Measurements from ENCODE around the gene ZNF44.

ZNF44 gene

GRCh38 chr19:12270854-12271253 is 23.8 kb downstream of the ZNF44 start:
- H3K4me3 ChIP-seq, result no peak overlapping the region

DNA sequence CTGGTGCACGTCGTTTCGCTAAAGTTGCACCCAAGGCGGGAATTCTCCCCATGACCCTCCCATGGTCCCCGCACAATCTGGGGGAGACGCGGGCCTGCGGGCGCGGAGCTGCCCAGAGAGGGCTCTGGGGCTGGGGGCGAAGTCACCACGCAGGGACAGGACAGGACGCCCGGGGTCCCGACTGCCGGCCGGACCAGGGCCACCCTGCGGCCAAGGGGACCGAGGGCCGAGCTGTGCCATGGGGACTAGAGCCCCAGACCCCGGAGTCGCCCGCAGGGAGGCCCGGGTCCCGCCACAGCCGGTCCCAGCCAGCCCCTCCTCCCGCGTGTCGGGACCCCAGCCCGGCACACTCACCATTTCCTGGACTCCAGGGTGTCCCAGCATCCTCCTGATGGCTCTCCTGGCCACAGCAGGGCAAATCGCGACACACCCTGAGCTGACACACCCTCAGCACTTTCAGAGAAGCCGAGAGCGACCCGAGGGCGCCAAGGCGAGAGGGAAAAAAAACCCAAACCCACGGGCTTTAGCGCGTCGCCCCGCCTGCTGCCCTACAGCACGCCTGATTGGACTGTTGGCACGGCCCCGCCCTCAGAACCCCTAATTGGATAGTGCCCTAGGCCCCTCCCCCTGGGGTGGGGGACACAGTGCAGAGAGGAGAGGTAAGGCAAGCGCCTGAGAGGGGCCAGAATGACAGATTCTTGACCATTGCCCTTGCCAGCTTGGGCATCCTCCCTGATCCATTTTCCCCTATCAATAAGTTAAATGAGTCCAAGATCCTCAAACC is 28.6 kb downstream of the ZNF44 start:
- H3K27ac ChIP-seq, result no peak overlapping the region
- no peak overlapping the region for H3K4me3 ChIP-seq

More at GRCh38 chr19:12270854-12271253, 23.8 kb downstream of the ZNF44 start:
- H3K27ac ChIP-seq, result no peak overlapping the region

- Histone ChIP-seq H3K4me3 (no peak overlapping the region), H3K27ac (no peak overlapping the region)
These were observed 33.1 kb downstream of the ZNF44 start for GRCh38 chr19:12261554-12261953.

DNA sequence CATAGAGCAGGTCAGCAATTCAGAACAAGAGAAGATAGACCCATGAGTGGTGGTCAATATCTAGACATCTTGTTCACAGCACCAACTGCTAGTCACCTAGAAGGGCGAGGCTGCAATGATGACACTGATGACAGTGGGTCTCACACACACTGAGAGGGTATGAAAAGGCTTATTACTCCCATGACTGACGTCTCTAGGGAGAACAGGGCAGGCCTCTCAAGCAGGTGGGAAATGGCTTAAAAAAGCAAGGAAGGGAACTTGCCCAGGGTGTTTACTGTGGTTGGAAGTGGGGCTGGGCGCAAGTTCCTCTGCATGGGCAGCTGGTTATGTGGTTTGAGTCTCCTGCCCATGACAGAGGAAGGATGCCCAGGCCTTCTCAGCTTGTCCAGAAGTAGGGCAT is 33.8 kb downstream of the ZNF44 start:
- Histone ChIP-seq H3K27ac (no peak overlapping the region), H3K4me3 (no peak overlapping the region)

DNA sequence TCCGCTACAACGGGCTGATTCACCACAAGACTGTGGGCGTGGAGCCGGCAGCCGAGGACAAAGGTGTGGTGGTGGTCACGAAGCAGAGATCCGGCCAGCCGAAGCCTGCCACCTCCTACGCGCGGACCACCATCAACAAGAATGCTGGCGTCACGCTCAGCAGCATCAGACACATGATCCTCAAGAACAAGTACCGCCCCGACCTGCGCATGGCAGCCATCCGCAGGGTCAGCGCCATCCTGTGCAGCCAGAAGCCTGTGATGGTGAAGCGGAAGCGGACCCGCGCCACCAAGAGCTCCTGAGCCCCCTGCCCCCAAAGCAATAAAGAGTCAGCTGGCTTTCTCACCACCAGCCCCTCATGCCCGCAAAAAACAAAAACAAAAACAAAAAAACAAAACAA is 34.4 kb downstream of the ZNF44 start:
- Histone ChIP-seq H3K4me3 (no peak overlapping the region), H3K27ac (no peak overlapping the region)

DNA sequence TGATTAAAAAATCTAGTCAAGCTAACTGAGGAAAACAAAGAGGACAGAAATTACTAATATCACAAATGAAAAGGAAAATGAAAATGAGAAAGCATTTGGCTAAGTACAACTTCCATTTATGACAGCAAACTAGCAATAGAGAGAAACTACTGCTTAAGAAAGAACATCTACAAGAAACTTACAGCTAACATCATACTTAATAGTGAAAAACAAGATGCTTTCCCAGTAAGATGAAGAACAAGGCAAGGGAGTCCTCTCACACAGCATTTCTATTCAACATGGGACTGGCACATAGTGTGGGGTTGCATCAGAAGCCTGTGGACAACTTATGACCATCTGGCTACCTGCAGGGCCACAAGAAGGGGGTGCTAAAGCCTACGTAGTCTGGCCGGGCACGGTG is 39.3 kb downstream of the ZNF44 start:
- no peak overlapping the region for H3K4me3 ChIP-seq
- H3K27ac ChIP-seq, result no peak overlapping the region

GRCh38 chr19:12247644-12248222 is 47.0 kb downstream of the ZNF44 start:
- H3K4me3 ChIP-seq, result no peak overlapping the region
- no peak overlapping the region for H3K27ac ChIP-seq

DNA sequence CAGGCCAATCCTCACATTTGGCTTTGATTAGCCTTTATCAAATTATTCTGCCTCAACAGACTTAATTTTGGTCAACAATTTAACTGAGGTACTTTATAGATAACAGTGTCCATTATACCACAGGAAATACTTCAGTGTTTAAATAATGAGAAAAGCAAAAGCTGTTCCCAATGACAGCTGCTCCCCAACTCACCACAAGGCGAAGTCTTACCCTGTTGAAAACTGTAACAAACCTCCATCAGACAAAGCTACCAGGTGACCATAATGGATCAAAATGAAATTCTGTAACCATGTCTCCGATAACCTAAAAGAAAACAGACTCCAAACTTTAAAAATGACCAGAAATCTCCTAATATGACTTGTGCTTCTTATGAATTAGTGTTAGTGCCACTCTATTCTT is 50.3 kb downstream of the ZNF44 start:
- Histone ChIP-seq H3K4me3 (no peak overlapping the region), H3K27ac (no peak overlapping the region)

DNA sequence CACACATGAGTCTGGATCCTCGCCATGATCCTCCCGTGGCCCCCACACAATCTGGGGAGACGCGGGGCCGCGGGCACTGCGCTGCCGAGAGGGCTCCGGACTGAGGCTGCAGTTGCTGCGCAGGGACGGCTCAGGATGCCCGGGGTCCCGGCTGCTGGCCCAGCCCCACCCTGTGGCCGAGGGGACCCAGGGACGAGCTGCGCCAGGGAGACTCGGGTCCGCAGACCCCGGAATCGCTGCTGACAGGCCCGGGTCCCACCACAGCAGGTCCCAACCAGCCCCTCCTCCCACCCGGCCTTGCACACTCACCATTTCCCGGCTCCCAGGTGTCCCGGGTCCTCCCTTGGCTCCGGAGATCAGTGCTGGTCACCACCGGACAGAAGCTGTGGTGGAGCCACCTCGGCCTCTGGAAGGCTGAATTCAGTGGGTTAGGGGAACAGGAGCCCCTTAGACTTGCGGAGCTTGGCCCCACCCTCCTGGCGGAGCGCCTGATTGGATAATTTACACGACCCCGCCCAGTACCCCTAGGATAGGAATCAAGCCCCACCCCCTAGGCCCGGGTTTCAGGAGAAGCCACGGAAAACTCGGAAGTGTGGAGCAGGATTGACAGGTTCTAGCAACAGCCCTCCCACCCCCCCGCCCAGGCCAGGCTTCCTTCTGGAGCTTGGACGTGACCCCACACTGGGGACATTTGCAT is 57.4 kb downstream of the ZNF44 start:
- no peak overlapping the region for H3K27ac ChIP-seq
- no peak overlapping the region for H3K4me3 ChIP-seq

DNA sequence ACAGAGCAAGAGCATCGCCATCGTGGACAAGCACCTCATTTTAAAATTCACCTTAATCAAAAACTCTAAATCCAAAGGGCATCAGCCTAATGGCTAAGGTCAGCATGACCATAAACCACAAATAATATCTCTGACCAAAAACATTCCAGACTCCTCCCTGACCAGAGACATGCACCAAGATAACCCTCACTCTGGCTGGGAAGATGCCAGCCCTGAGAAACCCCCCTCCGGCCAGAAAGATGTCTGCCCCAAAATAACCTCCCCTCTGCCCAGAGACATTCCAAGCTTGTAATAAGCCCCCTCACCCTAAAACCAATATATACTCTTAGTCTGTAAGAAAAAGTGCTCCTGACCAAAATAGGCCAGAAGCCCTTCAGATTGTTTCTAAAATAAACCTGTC is 61.7 kb downstream of the ZNF44 start:
- Histone ChIP-seq H3K27ac (no peak overlapping the region), H3K4me3 (no peak overlapping the region)

GRCh38 chr19:12230751-12231733 is 63.6 kb downstream of the ZNF44 start:
- Histone ChIP-seq H3K4me3 (no peak overlapping the region), H3K27ac (no peak overlapping the region)

DNA sequence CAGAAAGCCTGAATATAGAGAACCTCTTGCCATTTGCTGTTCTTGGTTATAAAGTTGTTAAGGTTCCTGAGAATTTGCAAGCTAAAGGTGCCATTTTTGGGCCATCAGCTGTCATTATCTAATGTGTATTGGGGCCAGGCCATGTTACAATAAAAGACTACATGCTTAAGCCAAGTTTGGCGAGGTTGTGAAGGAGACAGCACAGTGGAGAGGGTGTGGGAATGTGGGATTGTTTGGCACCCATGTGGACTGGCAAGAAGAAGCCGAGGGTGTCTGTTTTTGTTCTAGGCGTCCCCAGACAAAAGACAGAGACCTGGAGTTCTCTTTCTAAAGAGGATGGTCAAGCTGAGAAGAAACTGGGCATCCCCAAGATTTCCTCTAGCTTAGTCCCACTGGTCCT is 64.7 kb downstream of the ZNF44 start:
- Histone ChIP-seq H3K27ac (no peak overlapping the region), H3K4me3 (no peak overlapping the region)

DNA sequence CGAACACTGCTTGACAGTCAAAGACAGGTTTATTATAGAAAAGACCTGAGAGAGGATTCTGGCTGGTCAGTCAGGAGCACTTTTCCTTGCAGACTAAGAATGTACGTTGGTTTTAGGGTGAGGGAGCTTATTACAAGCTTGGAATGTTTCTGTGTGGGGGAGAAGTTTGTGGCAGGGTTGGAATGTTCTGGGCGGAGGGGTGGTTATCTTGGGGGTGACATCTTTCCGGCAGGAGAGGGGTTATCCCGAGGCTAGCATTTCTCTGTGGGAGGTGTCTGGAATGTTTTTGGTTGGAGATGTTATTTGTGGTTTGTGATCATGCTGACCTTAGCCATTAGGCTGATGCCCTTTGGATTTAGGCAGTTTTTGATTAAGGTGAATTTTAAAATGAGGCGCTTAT is 70.0 kb downstream of the ZNF44 start:
- Histone ChIP-seq H3K4me3 (no peak overlapping the region), H3K27ac (no peak overlapping the region)

DNA sequence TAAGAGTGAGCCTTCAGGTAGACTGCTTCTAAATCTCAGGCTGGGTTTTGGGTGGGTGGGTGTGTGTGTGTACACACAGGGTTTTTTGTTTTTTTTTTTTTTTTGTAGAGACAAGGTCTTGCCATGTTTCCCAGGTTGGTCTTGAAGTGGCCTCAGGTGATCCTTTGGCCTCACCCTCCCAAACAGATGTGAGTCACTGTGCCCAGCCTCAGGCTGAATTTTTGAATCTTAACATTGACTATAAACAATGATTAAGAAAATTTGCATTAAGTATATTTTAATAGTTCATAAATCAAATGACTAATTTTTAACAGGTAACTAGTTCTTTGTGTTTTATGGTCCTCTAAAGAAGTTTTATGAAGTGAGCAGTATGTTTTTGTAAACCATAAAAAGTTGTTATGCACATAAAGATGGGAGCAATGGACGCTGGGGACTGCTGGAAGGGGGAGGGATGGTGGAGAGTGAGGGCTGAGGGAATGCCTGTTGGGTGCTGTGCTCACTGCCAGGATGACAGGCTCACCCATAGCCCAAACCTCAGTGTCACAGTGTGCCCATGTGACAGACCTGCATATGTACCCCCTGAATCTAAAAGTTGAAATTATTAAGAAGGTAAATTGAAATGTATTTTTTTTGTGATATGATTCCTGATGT is 71.6 kb downstream of the ZNF44 start:
- Histone ChIP-seq H3K27ac (no peak overlapping the region), H3K4me3 (no peak overlapping the region)
